GM18499 (cell line): ENCODE results near the gene TDRD6.
"Not testable (repeated sequence)": the region's sequence is repeated elsewhere in the genome, so short reads cannot be mapped to it uniquely, and the experiment has no call there.

Source experiments
- ATAC-seq: cut with Tn5 transposase; IDR thresholded peaks from one replicate; pipeline ENCODE4 v1.9.1; 2021; ENCODE audit warnings: moderate number of reproducible peaks; ENCODE audit not compliant: insufficient read depth, unreplicated experiment

Gene TDRD6

GRCh38 chr6:46736906-46737305, 49.2 kb downstream of the TDRD6 start:
- no peak for ATAC-seq

- ATAC-seq, result no peak
Observed at GRCh38 chr6:46741482-46741881, 53.8 kb downstream of the TDRD6 start.

- no peak for ATAC-seq
Observed at GRCh38 chr6:46741910-46742309, 54.2 kb downstream of the TDRD6 start.

- no peak for ATAC-seq
Observed at GRCh38 chr6:46743425-46744158, 55.9 kb downstream of the TDRD6 start.

- not testable (repeated sequence) for ATAC-seq
Observed at GRCh38 chr6:46744159-46744725, 56.6 kb downstream of the TDRD6 start.

- ATAC-seq, result no peak
Observed at GRCh38 chr6:46745973-46746372, 58.3 kb downstream of the TDRD6 start.

GRCh38 chr6:46746696-46747095, 59.0 kb downstream of the TDRD6 start, which contains the start of gene ANKRD66:
ANKRD66 (plus strand) TSS chr6:46746933; CDS start chr6:46751949, 5,016 bp downstream.
- ATAC-seq, result no peak

- ATAC-seq, result no peak
Observed at GRCh38 chr6:46748940-46749503, 61.3 kb downstream of the TDRD6 start.

GRCh38 chr6:46749731-46750130, 62.0 kb downstream of the TDRD6 start:
- ATAC-seq, result no peak

GRCh38 chr6:46751658-46752057, 64.0 kb downstream of the TDRD6 start:
- no peak for ATAC-seq
